Suppressor macrophage treated with lipopolysaccharide for 1 hour (primary cell): ENCODE measurements around the gene FNBP1.

Experiments used
- DNase-seq, 3 donors: peaks; one replicate each; pipeline ENCODE4 v3.0.0-alpha.2; 2020 to 2022

The FNBP1 gene

GRCh38 chr9:129874261-129875101 lies 168.5 kb downstream of the FNBP1 start:
- DNase-seq = no peak

- no peak for DNase-seq
Measured at GRCh38 chr9:129873563-129874190, 169.3 kb downstream of the FNBP1 start.

GRCh38 chr9:129871046-129871445 lies 171.9 kb downstream of the FNBP1 start:
- DNase-seq = no peak

GRCh38 chr9:129869585-129870501 lies 173.1 kb downstream of the FNBP1 start:
- no peak for DNase-seq

GRCh38 chr9:129868872-129869486 lies 174.0 kb downstream of the FNBP1 start:
- DNase-seq = no peak

- no peak for DNase-seq
Measured at GRCh38 chr9:129868023-129868871, 174.7 kb downstream of the FNBP1 start.

GRCh38 chr9:129867136-129868022 lies 175.6 kb downstream of the FNBP1 start:
- DNase-seq = no peak

GRCh38 chr9:129866394-129867135 lies 176.4 kb downstream of the FNBP1 start:
- peak; percentile 40 to 57 (median 54) for DNase-seq

- no peak for DNase-seq
Measured at GRCh38 chr9:129865668-129866320, 177.2 kb downstream of the FNBP1 start.

GRCh38 chr9:129864991-129865647 lies 177.9 kb downstream of the FNBP1 start:
- no peak for DNase-seq

GRCh38 chr9:129863059-129863690 lies 179.8 kb downstream of the FNBP1 start:
- peak in 2 of 3 donors; percentile 36 to 50 for DNase-seq

GRCh38 chr9:129861447-129861827 lies 181.6 kb downstream of the FNBP1 start:
- no peak for DNase-seq

GRCh38 chr9:129860653-129861446 lies 182.1 kb downstream of the FNBP1 start:
- DNase-seq = no peak

GRCh38 chr9:129858167-129858962 lies 184.6 kb downstream of the FNBP1 start:
- DNase-seq = no peak

- no peak for DNase-seq
Measured at GRCh38 chr9:129857207-129857606, 185.8 kb downstream of the FNBP1 start.

GRCh38 chr9:129854588-129855110 lies 188.3 kb downstream of the FNBP1 start:
- no peak for DNase-seq
